Measurements from ENCODE around the gene ZNF32.
"Not testable (repeated sequence)": the region's sequence is repeated elsewhere in the genome, so short reads cannot be mapped to it uniquely, and the experiment has no call there.

Gene ZNF32

GRCh38 chr10:43610636-43611035, 38.0 kb downstream of the ZNF32 start:
- no peak for DNase-seq (ENCODE audit: low spot score)

GRCh38 chr10:43607199-43607573, 41.5 kb downstream of the ZNF32 start:
- no peak for DNase-seq (ENCODE audit: low spot score)

More at GRCh38 chr10:43610636-43611035, 38.0 kb downstream of the ZNF32 start:
- no peak for TF ChIP-seq CTCF (IDR thresholded peaks at IDR 0.05; ENCODE audit: extremely low read depth, missing control alignments)

GRCh38 chr10:43606323-43607198, 42.1 kb downstream of the ZNF32 start, which contains the start of gene ZNF485:
Gene ZNF485, plus strand, starts transcription at chr10:43606438. Its CDS starts 613 bp downstream, at chr10:43607051.
- peak; percentile 89 for DNase-seq (ENCODE audit: low spot score)
- no peak for TF ChIP-seq CTCF (IDR thresholded peaks at IDR 0.05; ENCODE audit: extremely low read depth, missing control alignments)

More at GRCh38 chr10:43607199-43607573, 41.5 kb downstream of the ZNF32 start:
- no peak for TF ChIP-seq CTCF (IDR thresholded peaks at IDR 0.05; ENCODE audit: extremely low read depth, missing control alignments)

- TF ChIP-seq CTCF (IDR thresholded peaks at IDR 0.05; ENCODE audit: extremely low read depth, missing control alignments): no peak
- no peak for DNase-seq (ENCODE audit: low spot score)
These were observed 42.8 kb downstream of the ZNF32 start for GRCh38 chr10:43605850-43606322.

- not testable (repeated sequence) for DNase-seq (ENCODE audit: low spot score)
These were observed 47.1 kb downstream of the ZNF32 start for GRCh38 chr10:43601576-43601975.

GRCh38 chr10:43599333-43599732, 49.3 kb downstream of the ZNF32 start:
- no peak for DNase-seq (ENCODE audit: low spot score)
- no peak for TF ChIP-seq CTCF (IDR thresholded peaks at IDR 0.05; ENCODE audit: extremely low read depth, missing control alignments)

- TF ChIP-seq CTCF (IDR thresholded peaks at IDR 0.05; ENCODE audit: extremely low read depth, missing control alignments): no peak
- DNase-seq (ENCODE audit: low spot score): no peak
These were observed 50.2 kb downstream of the ZNF32 start for GRCh38 chr10:43598446-43598845.
